Left ventricle myocardium inferior (tissue), 1 donor: ENCODE data around the gene PSIP1. TPM values are rescaled to one million over a fixed set of nuclear protein-coding genes. Genes with fewer than 3 reads are reported as not detected.
"Not testable (repeated sequence)": the region's sequence is repeated elsewhere in the genome, so short reads cannot be mapped to it uniquely, and the experiment has no call there.

Experiments
- DNase-seq: peaks from one replicate; pipeline ENCODE4 v3.0.0-alpha.2; 2020
- H3K27ac ChIP-seq: fragments of 200-600 bp; replicated peaks from 2 replicates; pipeline ENCODE4 v1.8.0; 2021
- H3K27me3 ChIP-seq: fragments of 200-600 bp; 2 replicates; pipeline ENCODE4 v1.8.0; 2021; ENCODE audit warnings: low read depth
- H3K36me3 ChIP-seq: fragments of 200-600 bp; 2 replicates; pipeline ENCODE4 v1.8.0; 2021
- H3K4me1 ChIP-seq: fragments of 200-600 bp; 2 replicates; pipeline ENCODE4 v1.8.0; 2021
- H3K4me3 ChIP-seq: fragments of 200-600 bp; 2 replicates; pipeline ENCODE4 v1.8.0; 2021; ENCODE audit warnings: mild to moderate bottlenecking, moderate library complexity
- H3K9me3 ChIP-seq: fragments of 200-600 bp; replicated peaks from 2 replicates; pipeline ENCODE4 v1.8.0; 2021
- intact Hi-C: fragments of 100-400 bp; cut with micrococcal nuclease; formaldehyde crosslinking; loops from one replicate; pipeline ENCODE4 v1.11.0; 2022
- total RNA-seq: library from RNA; stranded (reverse); fragmentation: NEBNext Ultra II Directional; extraction: Animal tissue kit (Norgen Biotek cat#: 25700); gene quantifications from one replicate; pipeline ENCODE4 v1.2.1, GENCODE V29; 2021
- TF ChIP-seq, protein P1 (sequence below): fragments of 200-600 bp; IDR thresholded peaks from 2 replicates; pipeline ENCODE4 v1.8.0; 2021; ENCODE audit warnings: antibody characterized with exemption, mild to moderate bottlenecking, borderline replicate concordance
- donor health status: DM: no; HTN: yes; CAD: no; lungs with severe emphysema.

Gene PSIP1
- total RNA-seq, 1 donor from 2014 or later: 22.5 TPM

DNA sequence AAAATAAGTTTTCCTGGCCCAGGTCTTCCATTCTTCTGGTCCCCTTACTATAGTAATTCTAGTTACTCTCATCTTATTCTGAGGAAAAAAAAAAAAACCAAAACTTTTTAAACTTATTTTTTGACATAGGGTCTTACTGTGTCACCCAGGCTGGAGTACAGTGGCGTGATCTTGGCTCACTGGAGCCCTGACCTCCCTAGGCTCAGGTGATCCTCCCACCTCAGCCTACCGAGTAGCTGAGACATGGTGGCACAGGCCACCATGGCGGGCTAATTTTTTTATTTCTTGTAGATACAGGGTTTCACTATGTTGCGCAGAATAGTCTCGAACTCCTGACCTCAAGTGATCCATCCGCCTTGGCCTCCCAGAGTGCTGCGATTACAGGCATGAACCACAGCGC is 49.7 kb downstream of the PSIP1 start:
- H3K4me3 ChIP-seq: no peak overlapping the region
- peaks cover 89% of the 10 kb centered on the region for H3K36me3 ChIP-seq
- no peak for DNase-seq
- no peaks in the 10 kb centered on the region for H3K9me3 ChIP-seq
- peaks cover 9% of the 10 kb centered on the region for H3K4me1 ChIP-seq
- TF ChIP-seq, protein P1, sequence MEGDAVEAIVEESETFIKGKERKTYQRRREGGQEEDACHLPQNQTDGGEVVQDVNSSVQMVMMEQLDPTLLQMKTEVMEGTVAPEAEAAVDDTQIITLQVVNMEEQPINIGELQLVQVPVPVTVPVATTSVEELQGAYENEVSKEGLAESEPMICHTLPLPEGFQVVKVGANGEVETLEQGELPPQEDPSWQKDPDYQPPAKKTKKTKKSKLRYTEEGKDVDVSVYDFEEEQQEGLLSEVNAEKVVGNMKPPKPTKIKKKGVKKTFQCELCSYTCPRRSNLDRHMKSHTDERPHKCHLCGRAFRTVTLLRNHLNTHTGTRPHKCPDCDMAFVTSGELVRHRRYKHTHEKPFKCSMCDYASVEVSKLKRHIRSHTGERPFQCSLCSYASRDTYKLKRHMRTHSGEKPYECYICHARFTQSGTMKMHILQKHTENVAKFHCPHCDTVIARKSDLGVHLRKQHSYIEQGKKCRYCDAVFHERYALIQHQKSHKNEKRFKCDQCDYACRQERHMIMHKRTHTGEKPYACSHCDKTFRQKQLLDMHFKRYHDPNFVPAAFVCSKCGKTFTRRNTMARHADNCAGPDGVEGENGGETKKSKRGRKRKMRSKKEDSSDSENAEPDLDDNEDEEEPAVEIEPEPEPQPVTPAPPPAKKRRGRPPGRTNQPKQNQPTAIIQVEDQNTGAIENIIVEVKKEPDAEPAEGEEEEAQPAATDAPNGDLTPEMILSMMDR: no peak
- no peak overlapping the region for H3K27ac ChIP-seq
- no peaks in the 10 kb centered on the region for H3K27me3 ChIP-seq
- intact Hi-C loops: no loop called here

DNA sequence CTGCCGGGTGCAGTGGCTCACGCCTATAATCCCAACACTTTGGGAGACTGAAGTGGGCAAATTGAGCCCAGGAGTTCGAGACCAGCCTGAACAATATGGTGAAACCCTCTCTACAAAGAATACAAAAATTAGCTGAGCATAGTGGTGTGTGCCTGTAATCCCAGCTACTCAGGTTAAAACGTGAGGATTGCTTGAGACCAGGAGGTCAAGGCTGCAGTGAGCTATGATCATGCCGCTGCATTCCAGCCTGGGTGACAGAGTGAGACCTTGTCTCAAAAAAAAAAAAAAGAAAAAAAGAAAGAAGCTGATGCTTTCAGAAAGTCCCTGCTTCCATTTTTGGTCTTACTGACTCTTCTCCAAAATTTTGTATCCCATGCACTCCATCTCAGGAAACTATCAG is 56.8 kb downstream of the PSIP1 start:
- intact Hi-C loops: no loop called here
- TF ChIP-seq, protein P1: no peak
- Histone ChIP-seq H3K27ac (no peak overlapping the region), H3K9me3 (no peaks in the 10 kb centered on the region), H3K4me3 (no peak overlapping the region), H3K4me1 (peaks cover 4% of the 10 kb centered on the region), H3K27me3 (no peaks in the 10 kb centered on the region), H3K36me3 (peaks cover 92% of the 10 kb centered on the region)
- DNase-seq: no peak

DNA sequence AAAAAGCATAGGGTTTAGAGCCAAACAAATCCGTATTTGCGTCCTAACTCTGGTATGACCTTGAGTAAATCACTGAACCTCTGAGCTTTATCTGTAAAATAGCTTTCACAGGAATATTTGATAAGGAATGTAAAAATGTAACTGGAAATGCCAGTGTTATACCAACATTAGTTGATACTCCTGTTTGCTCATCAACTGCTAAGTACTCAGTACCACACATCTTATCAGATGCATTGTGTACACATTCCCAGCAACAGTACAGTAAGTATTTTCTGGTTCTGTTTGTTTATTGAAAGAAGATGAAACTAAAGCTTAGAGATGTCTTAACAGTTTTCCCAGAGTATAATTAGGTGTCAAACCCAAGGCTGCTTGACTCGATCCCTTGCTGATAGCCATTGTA is 66.6 kb downstream of the PSIP1 start:
- Histone ChIP-seq H3K27ac (no peak overlapping the region), H3K4me1 (peaks cover 9% of the 10 kb centered on the region), H3K9me3 (no peaks in the 10 kb centered on the region), H3K4me3 (no peak overlapping the region), H3K36me3 (peaks cover 58% of the 10 kb centered on the region), H3K27me3 (no peaks in the 10 kb centered on the region)
- DNase-seq: no peak
- TF ChIP-seq, protein P1: no peak
- intact Hi-C loops: no loop called here

DNA sequence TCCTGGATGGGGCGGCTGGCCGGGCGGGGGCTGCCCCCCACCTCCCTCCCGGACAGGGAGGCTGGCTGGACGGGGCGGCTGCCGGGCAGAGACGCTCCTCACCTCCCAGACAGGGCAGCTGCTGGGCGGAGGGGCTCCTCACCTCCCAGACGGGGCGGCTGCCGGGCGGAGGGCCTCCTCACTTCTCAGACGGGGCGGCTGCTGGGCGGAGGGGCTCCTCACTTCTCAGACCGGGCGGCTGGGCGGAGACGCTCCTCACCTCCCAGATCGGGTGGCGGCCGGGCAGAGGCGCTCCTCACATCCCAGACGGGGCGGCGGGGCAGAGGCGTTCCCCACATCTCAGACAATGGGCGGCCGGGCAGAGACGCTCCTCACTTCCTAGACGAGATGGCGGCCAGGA is 68.5 kb downstream of the PSIP1 start:
- H3K9me3 ChIP-seq, H3K27me3 ChIP-seq, H3K27ac ChIP-seq, DNase-seq, intact Hi-C loops, H3K4me3 ChIP-seq: not testable (repeated sequence)
- H3K36me3 ChIP-seq: peaks cover 49% of the 10 kb centered on the region
- peaks cover 19% of the 10 kb centered on the region for H3K4me1 ChIP-seq

DNA sequence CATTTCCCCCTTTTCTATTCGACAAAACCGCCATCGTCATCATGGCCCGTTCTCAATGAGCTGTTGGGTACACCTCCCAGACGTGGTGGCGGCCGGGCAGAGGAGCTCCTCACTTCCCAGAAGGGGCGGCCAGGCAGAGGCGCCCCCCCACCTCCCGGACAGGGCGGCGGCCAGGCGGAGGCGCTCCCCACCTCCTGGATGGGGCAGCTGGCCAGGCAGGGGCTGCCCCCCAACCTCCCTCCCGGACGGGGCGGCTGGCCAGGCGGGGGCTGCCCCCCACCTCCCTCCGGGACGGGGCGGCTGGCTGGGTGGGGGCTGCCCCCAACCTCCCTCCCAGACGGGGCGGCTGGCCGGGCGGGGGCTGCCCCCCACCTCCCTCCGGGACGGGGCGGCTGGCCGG is 68.9 kb downstream of the PSIP1 start:
- H3K9me3 ChIP-seq, DNase-seq, intact Hi-C loops, H3K27ac ChIP-seq, H3K27me3 ChIP-seq, H3K4me3 ChIP-seq: not testable (repeated sequence)
- H3K36me3 ChIP-seq: peaks cover 49% of the 10 kb centered on the region
- H3K4me1 ChIP-seq: peaks cover 19% of the 10 kb centered on the region

DNA sequence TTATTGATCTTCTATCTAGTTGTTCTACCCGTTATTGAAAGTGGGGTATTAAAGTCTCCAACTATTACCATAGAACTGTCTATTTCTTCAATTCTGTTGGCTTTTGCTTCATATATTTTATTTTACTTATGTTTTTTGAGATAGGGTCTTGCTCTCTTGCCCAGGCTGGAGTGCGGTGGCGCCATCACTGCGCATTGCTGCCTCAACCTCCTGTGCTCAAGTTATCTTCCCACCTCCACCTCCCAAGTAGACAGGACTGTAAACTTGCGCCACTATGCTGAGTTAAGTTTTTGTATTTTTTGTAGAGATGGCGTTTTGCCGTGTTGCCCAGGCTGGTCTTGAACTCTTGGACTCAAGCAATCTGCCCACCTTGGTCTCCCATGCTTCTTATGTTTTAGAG is 71.9 kb downstream of the PSIP1 start:
- TF ChIP-seq, protein P1: no peak
- Histone ChIP-seq H3K9me3 (no peaks in the 10 kb centered on the region), H3K4me1 (peaks cover 16% of the 10 kb centered on the region), H3K27ac (no peak overlapping the region), H3K27me3 (no peaks in the 10 kb centered on the region), H3K36me3 (peaks cover 46% of the 10 kb centered on the region), H3K4me3 (no peak overlapping the region)
- DNase-seq: no peak
- intact Hi-C loops: no loop called here

DNA sequence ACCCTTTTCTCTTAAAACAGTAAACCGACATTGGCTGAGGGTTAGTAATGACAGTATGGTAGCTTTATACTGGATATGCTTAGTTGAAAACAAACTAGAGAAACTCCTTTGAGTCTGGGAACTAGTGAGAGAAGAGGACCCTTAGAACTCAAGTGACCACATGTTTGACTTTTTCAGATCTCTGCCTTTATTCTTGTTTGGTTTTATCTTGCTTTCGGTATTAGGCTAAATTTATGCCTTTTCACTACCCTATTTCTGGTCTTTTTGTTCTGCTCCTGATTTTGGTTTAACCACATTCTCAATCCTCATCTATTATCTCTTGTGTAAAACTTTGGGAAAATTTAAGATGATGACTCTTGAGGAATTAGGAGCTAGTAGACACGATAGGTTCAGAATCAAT is 77.1 kb downstream of the PSIP1 start:
- TF ChIP-seq, protein P1: no peak
- Histone ChIP-seq H3K4me3 (no peak overlapping the region), H3K27ac (no peak overlapping the region), H3K4me1 (peaks cover 41% of the 10 kb centered on the region), H3K36me3 (peaks cover 41% of the 10 kb centered on the region), H3K9me3 (no peaks in the 10 kb centered on the region), H3K27me3 (no peaks in the 10 kb centered on the region)
- DNase-seq: no peak
- intact Hi-C loops: no loop called here
